ENCODE measurements around the gene RGS17. TPM values are rescaled to one million over a fixed set of nuclear protein-coding genes. Genes with fewer than 3 reads are reported as not detected.
"Not testable (repeated sequence)": the region's sequence is repeated elsewhere in the genome, so short reads cannot be mapped to it uniquely, and the experiment has no call there.

Gene RGS17
- total RNA-seq, 1 donor from 2014 or later, result 112 TPM

DNA sequence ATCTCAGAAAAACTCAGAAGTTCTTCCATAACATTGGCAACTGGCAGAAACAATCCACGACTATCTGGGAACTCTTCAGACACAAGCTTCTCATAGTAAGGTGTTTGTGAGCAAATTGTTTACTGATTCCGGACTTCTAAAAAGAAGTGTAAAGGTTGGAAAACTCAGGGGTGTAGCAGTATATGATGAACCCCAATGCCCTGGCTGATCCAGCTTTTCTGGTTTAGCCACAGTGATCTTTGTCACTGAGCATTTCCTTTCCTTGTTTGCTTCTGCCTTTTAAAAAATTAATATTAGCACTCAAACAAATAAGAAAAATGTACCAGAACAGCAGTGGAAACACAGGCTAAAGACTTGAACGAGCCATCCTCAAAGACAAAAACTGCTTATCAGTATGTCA, 4.9 kb downstream of the RGS17 start:
- no peak for DNase-seq (ENCODE audit: low spot score in 2 of 2)
- FAIRE-seq, result no peak

DNA sequence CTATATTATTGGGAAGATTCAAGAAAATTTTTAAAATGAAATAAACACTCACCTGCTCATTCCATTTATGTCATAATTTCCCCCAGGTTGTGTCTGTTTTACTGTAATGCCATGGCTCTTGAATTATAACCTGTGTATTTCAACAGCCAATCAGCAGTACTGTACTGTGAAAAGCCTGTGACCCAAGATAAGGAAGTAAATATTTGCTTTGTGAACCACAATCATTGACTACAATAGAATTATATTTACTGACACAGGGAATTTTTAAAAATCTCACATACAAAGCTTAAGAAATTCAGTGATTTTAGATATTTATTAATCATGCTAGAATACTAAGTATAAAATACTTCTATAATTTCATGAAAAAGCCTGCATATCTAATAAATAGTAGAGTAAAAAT, 6.0 kb downstream of the RGS17 start:
- FAIRE-seq, result no peak

DNA sequence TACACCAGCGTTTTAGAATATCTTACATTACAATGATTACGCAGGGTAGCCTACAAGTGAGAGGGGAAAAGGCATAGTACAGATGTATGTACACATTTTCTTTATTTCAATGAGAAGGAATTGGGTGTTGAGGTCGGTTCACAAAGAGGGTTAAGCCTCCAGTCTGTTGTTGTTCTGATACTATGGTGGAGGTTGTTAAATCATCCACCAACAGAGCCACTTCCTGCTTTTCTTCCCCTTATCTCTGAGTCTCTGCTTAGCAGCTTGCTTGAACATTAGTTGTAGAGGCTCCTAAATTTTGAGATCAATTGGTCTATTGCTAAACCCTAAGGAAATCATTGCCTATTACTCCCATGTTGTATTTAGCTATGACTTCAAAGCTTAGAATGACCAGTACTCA, 7.3 kb downstream of the RGS17 start:
- DNase-seq (ENCODE audit: low spot score in 2 of 2) (no peak), FAIRE-seq (no peak)

More for the DNA sequence above, 6.0 kb downstream of the RGS17 start:
- DNase-seq (ENCODE audit: low spot score in 2 of 2), result no peak

DNA sequence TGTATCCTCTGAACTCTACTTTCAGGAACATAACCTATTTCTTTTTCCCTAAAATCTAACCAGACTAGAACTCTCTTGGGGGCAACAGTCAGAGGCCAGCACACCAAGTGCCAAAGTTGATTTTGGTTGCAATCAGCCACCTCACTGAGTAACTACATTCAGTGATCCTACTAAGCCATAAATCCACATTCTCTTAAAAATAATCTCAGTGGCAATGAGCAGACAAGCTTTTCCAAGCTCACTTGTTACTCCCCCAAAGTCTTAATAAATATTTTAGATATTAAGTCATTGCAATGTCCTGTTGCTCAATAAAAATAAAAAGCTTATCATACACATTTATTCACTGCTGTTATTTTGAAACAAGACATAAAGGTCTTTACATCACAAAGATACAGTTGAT, 9.8 kb downstream of the RGS17 start:
- FAIRE-seq (no peak), DNase-seq (ENCODE audit: low spot score in 2 of 2) (no peak)

DNA sequence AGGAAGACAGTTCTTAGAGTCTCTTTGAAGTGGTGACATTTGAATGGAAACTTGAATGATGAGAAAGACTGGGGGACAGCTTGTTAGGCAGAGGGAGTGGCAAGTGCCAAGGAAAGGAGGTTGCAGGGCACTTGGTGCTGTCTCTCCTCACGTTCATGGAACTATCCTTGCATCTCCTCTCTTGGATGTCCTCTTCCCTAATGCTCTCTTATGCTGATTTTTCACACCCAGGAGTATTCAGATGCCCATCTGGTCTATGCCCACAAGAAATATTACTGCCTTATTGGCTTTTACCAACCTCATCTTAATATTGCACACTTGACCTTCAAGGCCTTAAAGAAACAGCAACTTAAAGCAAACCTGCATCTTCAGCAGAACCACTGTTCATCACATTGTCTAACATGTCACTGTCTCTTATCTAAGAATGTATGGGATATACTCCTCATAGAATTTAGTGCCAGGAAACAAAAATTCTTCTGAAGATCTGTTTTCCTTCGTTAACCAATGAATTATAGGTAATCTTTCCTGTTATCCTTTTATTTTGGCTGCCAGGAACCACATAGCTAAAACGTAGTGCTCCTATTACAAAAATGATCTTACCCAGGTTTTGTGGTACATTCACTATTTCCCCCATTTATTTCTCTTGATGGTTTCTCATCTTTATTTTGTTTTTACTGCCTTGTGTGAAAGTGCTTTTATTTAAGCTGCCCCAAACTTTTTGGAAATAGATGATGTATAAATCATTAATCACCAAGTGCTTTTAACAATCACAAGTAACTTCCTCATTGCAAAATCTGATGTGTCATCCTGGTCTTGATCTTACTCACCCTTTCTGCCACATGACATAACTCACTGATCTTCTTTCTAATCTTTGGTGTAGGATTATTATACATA, 12.8 kb downstream of the RGS17 start:
- no peak for DNase-seq (ENCODE audit: low spot score in 2 of 2)
- FAIRE-seq, result no peak

DNA sequence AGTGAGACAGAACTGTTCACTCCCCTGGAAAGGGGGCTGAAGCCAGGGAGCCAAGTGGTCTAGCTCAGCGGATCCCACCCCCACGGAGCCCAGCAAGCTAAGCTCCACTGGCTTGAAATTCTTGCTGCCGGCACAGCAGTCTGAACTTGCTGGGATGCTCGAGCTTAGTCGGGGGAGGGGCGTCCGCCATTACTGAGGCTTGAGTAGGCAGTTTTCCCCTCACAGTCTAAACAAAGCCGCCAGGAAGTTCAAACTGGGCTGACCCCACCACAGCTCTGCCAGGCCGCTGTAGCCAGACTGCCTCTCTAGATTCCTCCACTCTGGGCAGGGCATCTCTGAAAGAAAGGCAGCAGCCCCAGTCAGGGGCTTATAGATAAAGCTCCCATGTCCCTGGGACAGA, 20.0 kb downstream of the RGS17 start:
- not testable (repeated sequence) for FAIRE-seq; DNase-seq (ENCODE audit: low spot score in 2 of 2)

DNA sequence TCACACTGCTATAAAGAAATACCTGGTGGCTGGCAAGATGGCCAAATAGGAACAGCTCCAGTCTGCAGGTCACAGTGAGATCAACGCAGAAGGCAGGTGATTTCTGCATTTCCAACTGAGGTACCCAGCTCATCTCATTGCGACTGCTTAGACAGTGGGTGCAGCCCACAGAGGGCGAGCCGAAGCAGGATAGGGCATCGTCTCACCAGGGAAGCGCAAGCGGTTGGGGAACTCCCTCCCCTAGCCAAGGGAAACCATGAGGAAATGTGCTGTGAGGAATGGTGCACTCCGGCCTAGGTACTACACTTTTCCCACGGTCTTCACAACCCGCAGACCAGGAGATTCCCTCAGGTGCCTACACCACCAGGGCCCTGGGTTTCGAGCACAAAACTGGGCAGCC, 20.5 kb downstream of the RGS17 start:
- not testable (repeated sequence) for FAIRE-seq; DNase-seq (ENCODE audit: low spot score in 2 of 2)

DNA sequence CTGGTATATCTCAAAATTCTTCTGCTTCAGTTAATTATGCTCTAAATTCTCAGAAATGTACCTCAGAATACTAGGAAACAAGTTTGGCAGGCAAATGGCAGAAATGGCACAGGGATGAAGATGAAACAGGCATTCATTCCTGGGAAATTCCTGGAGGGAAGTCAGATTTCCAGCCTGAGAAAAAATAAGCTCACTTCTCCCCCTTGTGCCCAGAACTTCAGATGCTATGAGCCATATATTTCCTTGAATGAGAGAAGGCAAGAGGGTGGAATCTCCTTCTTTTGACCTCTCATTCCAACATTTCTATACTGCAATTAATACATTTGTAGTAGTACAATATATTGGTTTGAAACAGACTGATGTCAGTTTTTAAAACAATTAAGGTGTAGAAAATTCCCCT, 22.8 kb downstream of the RGS17 start:
- FAIRE-seq (no peak), DNase-seq (ENCODE audit: low spot score in 2 of 2) (no peak)

DNA sequence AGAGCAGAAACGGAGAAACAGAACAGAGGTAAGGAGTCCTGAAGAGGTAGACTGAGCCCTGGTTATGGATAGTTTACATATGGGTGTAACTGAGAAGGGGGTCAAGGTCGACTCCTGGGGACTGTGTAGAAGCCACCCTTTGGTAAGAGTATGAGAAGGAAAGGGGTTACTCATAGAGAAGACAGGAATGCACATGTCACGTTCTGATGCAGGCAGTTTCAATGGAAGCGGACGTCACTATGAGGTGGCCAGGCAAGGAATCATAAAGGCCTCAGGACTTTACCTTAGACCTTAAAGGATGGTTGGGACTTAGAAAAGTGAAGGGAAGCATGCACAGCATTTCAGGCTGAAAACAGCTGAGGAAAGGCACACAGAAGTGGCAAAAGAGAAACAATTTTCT, 25.1 kb downstream of the RGS17 start:
- no peak for DNase-seq (ENCODE audit: low spot score in 2 of 2)
- FAIRE-seq, result no peak

DNA sequence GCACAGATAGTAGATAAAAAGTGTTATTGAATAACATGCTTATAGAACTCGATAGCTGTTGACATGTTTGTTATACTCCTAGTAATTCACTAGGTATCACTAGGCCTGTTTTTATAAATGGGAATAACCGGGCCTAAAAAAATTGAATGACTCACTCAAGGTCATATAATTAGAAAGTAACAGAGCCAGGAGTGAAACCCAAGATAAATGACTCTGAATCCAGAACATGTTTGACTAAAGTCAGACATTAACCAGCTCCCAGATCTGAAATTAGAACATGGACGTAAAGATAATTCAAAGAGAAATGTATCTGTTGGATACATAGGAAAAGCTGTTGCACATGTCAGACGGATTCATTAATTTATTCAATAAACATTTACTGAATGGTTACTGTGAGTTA, 26.9 kb downstream of the RGS17 start:
- DNase-seq (ENCODE audit: low spot score in 2 of 2) (no peak), FAIRE-seq (no peak)

DNA sequence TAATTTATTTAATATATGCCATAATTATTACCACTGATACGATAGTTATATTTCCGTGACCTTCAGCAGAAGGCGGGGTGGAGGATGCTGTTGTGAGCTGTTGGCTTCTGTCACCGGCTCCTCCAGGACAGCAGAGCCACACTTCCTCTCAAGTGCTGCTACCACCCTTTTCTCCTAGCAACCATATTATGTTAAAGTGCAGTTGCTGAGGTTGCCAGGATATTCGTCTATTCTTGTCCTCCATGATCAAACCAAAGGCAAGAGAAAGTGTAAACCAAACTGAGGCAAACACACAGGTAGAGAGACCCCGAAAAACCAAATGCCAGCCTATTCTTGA, 27.8 kb downstream of the RGS17 start:
- no peak for FAIRE-seq
- no peak for DNase-seq (ENCODE audit: low spot score in 2 of 2)

DNA sequence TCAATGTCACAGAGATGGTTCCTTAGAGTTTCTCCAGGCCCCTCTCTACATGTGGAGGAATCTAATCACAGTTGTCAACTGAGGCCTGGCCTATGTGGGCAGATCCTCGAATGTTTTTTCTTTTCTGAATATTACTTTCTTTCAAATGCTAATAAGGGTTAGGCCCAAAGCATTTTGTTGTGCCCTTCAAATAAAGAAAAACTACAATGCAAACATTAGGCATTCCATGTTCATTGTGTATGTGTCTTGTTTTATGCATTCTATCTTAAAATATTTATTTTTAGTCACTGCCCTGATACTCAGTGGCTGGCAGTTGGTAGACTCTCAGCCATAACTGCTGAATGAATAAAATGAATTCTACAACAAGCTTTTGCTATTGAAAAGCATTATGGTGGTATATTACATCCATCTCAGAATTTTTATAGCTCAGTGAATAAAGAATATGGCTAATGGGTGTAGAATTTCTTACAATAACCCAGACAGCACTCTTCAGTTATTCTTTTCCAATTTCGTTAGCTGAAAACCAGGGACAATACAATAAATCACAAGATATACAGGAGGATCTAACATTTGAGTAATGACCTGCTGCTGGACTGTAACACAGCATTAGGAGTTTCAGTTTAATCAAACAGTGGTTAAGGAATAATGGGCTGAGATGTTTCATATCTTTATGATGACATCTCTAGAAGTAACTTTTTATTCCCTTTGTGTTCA, 28.3 kb downstream of the RGS17 start:
- no peak for DNase-seq (ENCODE audit: low spot score in 2 of 2)
- no peak for FAIRE-seq

DNA sequence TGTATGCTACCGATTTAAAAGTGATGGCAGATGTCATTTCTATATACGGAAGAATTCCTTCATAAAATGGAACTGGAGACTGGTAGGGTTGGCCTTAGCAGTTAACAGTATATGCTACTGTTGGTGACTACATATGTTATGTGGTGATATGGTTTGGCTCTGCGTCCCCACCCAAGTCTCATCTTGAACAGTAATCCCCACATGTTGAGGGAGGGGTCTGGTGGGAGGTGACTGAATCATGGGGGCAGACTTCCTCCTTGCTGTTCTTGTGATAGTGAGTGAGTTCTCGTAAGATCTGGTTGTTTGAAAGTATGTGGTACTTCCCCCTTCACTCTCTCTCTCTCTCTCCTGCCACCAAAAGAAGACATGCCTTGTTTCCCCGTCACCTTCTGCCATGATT, 29.6 kb downstream of the RGS17 start:
- FAIRE-seq, result no peak

DNA sequence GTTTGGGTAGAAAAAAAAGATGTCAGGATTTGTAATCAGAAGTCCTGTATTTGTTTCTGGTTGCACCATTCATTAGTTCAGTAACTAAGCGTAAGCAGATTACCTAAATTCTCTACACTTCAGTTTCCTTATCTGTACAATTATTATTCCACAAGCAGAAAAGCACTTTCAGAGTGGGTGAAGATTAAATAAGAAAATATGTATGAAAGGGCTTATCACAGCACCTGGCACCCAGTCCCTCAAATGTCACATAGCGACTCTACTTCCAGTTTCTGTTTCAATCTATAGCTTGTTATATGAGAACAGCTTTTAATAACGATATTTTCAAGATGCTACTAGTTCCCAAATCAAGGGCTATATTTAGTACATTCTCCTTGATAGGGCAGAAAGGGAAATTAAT, 31.4 kb downstream of the RGS17 start:
- no peak for FAIRE-seq
- DNase-seq (ENCODE audit: low spot score in 2 of 2), result no peak

More for the DNA sequence above, 29.6 kb downstream of the RGS17 start:
- DNase-seq (ENCODE audit: low spot score in 2 of 2), result no peak

DNA sequence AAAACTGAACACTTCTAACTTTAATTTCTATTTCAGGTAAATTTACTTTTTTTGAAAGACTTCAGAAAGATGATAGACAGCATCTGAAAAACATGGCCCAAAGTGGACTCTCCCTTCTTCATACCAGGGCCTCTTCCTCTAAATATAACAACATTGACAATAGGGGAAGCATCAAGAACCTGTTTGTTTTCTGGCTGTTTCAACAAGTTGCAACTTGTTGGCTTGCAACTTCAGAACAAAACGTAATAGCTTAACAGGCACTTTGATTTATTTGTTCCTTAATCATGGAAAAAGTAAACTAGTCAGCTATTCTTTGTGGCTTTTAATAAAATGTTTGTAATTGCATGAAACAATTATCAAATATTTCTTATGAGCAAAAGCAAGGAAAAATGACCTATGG, 34.3 kb downstream of the RGS17 start:
- no peak for FAIRE-seq
- no peak for DNase-seq (ENCODE audit: low spot score in 2 of 2)

DNA sequence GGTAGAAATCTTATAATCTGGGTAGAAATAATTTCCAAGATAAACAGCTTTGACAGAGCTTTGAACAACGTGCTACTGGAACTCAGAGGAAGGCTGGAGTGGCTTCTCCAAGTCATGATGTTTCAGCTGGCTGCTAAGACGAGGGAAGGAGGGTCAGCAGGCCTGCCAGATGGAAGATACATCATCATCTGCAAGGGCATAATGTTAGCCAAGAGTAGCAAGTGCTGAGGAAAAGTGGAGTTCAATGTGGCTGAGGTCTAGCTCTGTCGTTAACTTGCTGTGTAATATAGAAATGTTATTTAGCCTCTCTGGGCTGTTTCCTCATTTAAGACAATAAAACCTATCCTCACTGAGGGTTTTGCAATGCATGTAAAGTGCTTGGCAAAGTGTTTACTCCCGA, 35.1 kb downstream of the RGS17 start:
- DNase-seq (ENCODE audit: low spot score in 2 of 2), result no peak

DNA sequence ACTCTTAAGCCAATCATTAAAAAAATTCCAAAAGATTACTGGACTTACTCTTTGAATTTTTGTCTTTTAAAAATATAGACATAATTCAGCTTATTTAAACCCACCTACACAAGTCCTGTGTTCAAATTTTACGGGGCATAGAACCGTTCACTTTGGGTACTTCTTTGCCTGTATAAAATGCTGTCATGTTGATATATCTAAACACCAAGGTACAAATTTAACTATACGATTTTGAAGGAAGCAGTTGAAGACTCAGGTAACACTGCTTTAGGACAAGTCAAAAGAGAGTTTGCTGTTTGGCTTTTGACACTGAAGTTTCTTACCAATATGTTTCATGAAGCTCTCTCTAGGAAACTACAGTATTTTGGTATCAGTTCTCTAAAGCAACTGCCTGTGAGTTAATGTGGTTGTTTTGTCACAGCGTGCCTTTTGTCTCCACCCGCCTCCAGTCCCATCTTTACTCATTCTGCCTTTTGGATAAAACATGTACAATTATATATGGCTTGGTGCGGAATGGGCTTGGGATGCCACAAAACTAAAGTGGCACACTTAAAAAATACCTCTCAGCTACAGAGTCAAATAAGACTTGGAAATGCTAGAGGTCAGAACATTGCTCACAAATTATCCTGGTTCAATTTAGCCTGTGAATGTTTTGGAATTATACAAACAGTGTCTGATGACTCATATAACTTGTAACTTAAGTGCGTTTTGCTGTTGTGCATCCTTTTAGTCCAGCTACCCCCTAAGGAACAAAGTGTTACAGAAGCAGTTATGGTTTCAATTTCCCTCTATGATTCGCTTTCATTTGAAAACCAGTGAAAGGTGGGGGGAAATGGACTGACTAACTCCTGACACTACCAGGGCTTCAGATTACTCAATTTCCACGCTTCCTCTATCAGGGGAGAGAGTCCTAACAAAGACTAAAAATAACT, 38.7 kb downstream of the RGS17 start:
- FAIRE-seq (no peak), DNase-seq (ENCODE audit: low spot score in 2 of 2) (no peak)

More for the DNA sequence above, 35.1 kb downstream of the RGS17 start:
- no peak for FAIRE-seq

DNA sequence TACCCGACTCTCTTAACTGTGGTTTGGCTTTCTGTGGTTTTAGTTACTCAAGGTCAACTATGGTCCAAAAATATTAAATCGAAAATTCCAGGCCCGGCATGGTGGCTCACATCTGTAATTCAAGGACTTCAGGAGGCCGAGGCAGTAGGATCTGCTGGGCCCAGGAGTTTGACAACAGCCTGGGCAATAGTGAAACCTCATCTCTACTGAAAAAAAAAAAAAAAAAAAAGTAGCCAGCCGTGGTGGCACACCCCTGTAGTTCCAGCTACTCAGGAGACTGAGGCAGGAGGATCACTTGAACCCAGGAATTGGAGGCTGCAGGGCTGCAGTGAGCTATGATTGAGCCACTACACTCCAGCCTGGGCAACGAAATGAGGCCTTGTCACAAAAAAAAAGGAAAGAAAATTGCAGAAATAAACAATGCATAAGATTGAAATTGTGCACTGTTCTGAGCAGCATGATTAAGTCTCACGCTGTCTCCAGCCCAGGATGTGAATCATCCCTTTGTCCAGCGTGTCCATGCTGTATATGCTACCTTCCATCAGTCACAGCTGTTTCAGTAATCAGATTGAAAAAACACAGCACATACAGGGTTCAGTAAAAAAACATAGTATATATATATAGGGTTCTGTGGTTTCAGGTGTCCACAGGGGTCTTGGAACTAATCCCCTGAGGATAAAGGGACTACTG, 40.7 kb downstream of the RGS17 start:
- no peak for DNase-seq (ENCODE audit: low spot score in 2 of 2)
- FAIRE-seq, result no peak

DNA sequence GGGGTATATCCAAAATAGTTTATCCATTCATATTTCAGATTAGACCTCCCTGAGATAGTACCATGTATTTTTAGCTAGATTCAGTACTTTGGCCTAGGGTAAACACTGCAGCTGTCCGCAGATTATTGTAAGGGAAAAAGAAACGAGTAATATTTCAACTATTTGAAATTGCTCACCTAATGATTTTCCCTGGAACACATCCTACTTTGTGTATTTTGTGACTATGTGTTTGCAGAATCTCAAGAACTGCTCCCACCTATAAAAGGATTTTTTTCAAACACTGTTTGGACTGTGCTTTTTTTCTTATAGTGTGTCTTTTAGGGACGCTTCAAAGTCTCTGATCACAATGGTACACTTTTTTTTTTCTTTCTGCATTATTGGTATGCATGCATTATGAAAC, 42.3 kb downstream of the RGS17 start:
- FAIRE-seq, result no peak

DNA sequence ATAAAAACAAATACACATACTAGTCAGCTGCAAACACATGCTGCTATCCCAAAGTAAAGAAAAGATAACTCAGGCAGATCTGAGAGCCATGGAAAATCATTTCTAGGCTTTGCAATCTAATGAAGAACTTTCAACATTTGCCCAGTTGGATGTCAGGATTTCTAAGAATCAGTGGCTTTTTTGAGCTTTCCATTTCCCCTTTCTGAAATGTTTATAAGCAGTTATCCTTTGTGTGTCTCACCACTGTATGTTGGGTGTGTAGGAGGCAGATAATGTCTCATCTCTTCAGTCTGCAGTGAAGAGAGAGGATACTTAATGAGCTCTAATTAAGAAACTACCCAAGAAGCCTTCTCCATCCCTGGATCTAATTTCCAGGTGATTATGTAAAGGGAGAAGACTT, 43.6 kb downstream of the RGS17 start:
- DNase-seq (ENCODE audit: low spot score in 2 of 2) (no peak), FAIRE-seq (no peak)

More for the DNA sequence above, 42.3 kb downstream of the RGS17 start:
- no peak for DNase-seq (ENCODE audit: low spot score in 2 of 2)

Data from frontal cortex (tissue), 4 donors.